ENCODE results near the gene ADK.

Gene ADK

GRCh38 chr10:74587109-74587854 is 436.3 kb downstream of the ADK start:
- DNase-seq (ENCODE audit: extremely low read depth in 1 of 2, low read depth in 1 of 2) = no peak

- peak; percentile 72 to 77 for DNase-seq (ENCODE audit: extremely low read depth in 1 of 2, low read depth in 1 of 2)
These were observed 438.2 kb downstream of the ADK start for GRCh38 chr10:74589226-74589673.

DNA sequence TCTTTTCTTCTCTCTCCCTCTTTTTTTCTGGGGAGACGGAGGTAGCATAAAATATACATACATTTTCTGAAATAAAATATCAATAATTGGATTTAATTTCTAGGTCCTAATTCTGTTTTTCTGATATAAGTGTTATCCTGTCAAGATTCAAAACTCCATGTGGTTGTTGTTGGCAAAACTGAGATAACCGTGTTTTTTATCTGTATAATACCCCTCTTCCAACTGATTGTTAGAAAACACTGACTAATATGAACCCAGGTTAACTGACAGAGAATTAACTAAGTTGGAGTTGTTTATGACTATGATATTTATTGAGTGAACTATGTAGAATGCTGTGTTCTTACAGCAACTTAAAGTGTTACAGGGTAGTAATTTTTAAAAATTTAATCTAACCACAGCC is 438.8 kb downstream of the ADK start:
- no peak for DNase-seq (ENCODE audit: extremely low read depth in 1 of 2, low read depth in 1 of 2)

DNA sequence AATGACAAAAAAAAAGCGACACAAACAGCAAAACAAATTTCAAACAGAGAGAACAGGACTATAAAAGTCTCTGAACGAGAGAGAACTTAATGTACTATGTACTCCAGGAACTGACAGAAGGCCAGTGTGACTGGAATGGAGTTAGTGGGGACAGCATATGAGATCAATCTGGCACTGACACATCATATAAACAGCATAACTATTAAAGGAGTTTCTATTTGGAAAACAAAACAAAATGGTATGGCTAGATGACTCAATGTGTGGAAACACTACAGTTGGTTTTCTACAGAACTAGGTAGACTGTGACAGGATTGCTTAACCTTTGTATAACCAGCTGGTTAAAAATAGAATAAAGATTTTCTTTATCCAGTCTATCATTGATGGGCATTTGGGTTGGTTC is 442.4 kb downstream of the ADK start:
- no peak for DNase-seq (ENCODE audit: extremely low read depth in 1 of 2, low read depth in 1 of 2)

GRCh38 chr10:74596713-74597112 is 445.7 kb downstream of the ADK start:
- no peak for DNase-seq (ENCODE audit: extremely low read depth in 1 of 2, low read depth in 1 of 2)

GRCh38 chr10:74598891-74599566 is 448.0 kb downstream of the ADK start:
- DNase-seq (ENCODE audit: extremely low read depth in 1 of 2, low read depth in 1 of 2) = no peak

DNA sequence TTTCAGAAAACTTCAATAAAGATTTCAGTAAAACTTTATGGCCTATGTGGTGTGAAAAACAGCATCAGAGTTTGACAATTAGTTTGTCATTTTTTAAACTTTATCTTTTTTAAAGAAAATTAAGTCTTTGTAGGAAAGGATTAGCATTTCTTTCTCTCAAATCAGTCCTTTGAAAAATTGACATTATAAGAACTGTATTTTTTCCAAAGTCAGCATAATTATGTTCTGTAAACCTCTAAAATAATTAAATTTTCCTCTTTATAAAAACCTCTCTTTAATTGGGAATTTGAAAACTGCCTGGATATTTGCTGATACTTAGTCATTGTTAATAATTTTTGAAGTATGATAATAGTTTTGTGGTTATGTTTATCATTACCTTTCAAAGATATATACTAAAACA is 448.7 kb downstream of the ADK start:
- no peak for DNase-seq (ENCODE audit: extremely low read depth in 1 of 2, low read depth in 1 of 2)

DNA sequence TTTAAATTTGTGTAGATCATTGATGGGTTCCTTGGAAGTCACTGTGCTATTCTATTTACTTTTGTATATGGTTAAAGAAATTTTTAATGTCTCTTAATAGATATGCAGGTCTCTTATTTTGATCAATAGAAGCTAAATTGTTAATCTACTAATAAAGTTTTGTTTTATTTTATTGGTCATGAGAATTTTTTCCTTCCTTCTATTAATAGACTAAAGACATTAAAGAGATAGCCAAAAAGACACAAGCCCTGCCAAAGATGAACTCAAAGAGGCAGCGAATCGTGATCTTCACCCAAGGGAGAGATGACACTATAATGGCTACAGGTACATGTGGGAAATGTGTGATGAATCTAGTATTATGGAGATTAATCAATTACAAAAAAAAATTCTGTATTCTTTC is 449.1 kb downstream of the ADK start:
- DNase-seq (ENCODE audit: extremely low read depth in 1 of 2, low read depth in 1 of 2) = no peak

DNA sequence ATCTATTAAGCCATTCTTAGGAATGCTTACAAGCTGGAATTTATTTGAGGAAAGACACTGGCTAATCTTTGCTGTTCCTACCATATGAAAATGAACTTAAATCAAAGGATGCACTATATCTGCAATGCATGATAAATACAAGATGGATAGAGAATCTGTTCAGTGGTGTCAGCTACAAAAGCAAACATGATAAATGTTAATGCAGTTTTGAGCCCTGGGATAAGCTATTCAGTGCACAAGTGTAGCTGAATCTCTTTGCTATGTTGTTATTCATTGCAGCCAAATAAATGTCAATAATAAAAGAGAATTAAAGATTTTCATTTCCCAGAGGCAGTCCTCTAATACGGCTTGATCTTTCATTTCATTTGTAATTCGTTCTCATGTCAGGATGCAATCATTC is 451.6 kb downstream of the ADK start:
- DNase-seq (ENCODE audit: extremely low read depth in 1 of 2, low read depth in 1 of 2) = no peak

- no peak for DNase-seq (ENCODE audit: extremely low read depth in 1 of 2, low read depth in 1 of 2)
These were observed 459.3 kb downstream of the ADK start for GRCh38 chr10:74610299-74610698.

DNA sequence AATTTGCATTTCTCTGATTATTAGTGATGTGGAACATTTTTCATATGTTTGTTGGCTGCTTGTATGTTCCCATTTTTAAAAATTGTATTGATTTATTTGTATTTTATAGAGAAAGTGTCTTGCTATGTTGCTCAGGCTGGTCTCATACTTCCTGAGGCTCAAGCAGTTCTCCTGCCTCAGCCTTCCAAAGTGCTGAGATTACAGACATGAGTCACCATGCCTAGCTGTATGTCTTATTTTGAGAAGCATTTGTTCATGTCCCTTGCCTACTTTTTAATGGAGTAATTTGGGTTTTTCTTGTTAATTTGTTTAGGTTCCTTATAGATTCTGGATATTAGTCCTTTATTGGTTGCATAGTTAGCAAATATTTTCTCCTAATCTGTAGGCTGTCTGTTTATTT is 461.2 kb downstream of the ADK start:
- DNase-seq (ENCODE audit: extremely low read depth in 1 of 2, low read depth in 1 of 2) = no peak

DNA sequence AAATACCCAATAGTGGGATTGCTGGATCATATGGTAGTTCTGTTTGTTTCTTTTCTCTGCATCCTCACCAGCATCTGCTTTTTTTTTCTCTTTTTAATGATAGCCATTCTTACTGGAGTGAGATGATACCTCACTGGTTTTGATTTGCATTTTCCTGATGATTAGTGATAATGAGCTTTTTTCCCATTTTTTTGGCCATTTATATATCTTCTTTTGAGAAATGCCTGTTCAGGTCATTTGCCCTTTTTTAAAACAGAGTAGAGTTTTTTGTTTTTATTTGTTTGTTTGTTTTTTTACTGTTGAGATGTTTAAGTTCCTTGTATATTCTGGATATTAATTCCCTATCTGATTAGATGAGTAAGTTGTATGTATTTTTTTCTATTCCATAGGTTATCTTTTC is 469.6 kb downstream of the ADK start:
- no peak for DNase-seq (ENCODE audit: extremely low read depth in 1 of 2, low read depth in 1 of 2)

DNA sequence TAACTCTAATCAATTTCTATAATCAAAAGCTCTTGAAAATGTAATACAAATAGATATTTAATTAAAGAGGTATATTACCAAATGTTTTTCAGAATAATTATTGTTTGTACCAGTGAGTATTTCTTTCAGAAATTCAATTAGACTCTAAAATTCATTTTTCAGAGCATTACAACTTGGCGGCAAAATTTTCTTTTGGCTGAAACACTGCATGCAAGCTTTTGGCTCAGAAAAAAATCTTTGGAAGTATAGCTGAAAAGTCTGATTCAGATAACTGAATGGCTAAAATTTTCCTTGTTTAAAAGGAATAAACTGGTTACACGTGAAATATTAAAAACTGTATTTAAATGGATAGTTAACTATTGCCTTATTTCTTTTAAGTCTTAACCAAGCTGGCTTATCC is 472.8 kb downstream of the ADK start:
- no peak for DNase-seq (ENCODE audit: extremely low read depth in 1 of 2, low read depth in 1 of 2)

DNA sequence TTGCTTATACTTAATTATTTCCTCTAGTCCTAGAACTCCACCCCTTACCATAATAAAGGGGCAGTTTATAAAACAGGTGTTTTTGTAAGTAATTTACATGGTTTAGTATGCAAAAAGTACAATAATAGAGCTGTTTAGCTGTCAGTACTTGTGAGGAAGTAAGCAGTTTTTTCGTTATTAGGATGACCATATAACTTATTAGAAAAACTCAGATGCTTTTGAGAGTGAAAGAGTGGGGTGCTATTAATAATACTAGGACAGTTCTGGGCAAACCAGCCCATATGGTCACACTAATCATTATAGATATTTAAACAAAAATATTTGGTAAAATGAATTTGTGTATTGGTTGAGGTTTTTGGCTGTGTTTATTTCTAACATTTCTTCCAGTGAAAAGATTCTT is 473.5 kb downstream of the ADK start:
- no peak for DNase-seq (ENCODE audit: extremely low read depth in 1 of 2, low read depth in 1 of 2)

GRCh38 chr10:74628136-74628535 is 477.1 kb downstream of the ADK start:
- DNase-seq (ENCODE audit: extremely low read depth in 1 of 2, low read depth in 1 of 2) = no peak

- DNase-seq (ENCODE audit: extremely low read depth in 1 of 2, low read depth in 1 of 2) = no peak
These were observed 484.0 kb downstream of the ADK start for GRCh38 chr10:74634995-74635536.

DNA sequence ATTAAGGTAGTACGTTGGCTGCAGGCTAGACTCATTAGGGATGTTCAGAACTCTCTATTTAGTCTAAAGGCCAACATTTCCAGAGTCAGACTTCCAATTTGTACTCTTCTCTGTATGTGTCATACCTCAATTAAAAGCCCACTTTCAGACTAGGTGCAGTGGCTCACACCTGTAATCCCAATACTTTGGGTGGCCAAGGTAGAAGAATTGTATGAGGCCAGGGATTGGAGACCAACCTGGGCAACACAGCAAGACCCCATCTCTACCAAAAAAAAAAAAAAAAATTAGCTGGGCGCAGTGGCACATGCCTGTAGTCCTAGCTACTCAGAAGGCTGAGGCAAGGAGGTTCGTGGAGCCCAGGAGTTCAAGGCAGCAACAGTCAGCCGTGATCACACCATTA is 484.6 kb downstream of the ADK start:
- DNase-seq (ENCODE audit: extremely low read depth in 1 of 2, low read depth in 1 of 2) = no peak

DNA sequence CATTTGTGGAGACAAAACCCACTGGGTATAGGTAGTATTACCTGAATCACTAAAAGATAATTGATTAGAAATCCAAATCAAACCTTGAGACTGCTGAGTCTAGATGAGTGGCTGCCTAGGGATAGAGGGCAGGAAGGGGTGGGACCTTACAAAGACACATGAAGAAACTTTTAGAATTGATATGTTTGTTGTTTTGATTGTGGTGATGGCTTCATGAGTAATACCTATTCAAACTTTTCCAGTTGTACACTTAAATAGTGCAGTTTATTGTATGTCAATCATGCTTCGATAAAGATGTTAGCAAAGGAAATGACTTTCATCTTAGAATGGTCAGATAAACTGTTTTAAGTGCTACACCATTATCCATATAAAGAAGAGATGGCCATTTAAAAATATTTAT is 486.7 kb downstream of the ADK start:
- DNase-seq (ENCODE audit: extremely low read depth in 1 of 2, low read depth in 1 of 2) = no peak

GRCh38 chr10:74640134-74640921 is 489.3 kb downstream of the ADK start:
- DNase-seq (ENCODE audit: extremely low read depth in 1 of 2, low read depth in 1 of 2) = no peak

GRCh38 chr10:74641659-74642058 is 490.6 kb downstream of the ADK start:
- DNase-seq (ENCODE audit: extremely low read depth in 1 of 2, low read depth in 1 of 2) = no peak

DNA sequence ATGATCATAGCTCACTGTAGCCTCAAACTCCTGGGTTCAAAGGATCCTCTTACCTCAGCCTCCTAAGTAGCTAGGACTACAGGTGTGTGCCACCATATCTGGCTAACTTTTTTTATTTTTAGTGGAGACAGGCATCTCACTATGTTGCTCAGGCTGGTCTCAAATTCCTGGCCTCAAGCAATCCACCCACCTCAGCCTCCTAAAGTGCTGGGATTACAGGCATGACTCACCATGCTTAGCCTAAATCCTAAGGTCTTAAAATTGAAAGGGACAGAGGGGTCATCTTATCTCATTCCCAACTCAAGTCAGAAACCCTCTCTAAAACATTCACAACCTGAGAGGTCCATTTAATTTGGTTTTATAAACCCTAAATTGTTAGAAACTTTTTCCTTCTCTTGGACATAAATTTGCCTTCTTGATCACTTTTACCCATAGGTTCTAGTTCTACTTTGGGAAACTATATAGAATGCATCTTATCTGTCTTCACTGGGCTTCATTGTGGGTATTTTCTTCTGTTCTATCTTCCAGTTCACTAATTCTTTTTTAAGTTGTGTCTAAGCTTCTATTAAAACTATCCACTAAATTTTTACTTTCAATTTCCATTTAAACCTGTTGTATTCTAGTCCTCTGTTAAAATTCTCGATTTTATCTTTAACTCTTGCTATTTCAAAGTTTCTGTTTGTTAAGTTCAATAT is 492.0 kb downstream of the ADK start:
- no peak for DNase-seq (ENCODE audit: extremely low read depth in 1 of 2, low read depth in 1 of 2)

All from activated CD8-positive, alpha-beta memory T cell treated with anti-CD3 and anti-CD28 coated beads for 1 hour (primary cell).